ENCODE measurements around the gene FAM240A. TPM values are rescaled to one million over a fixed set of nuclear protein-coding genes. Genes with fewer than 3 reads are reported as not detected.
"Not testable (repeated sequence)": the region's sequence is repeated elsewhere in the genome, so short reads cannot be mapped to it uniquely, and the experiment has no call there.

Gene FAM240A
- total RNA-seq, 1 experiment from 2014 or later, result not detected

DNA sequence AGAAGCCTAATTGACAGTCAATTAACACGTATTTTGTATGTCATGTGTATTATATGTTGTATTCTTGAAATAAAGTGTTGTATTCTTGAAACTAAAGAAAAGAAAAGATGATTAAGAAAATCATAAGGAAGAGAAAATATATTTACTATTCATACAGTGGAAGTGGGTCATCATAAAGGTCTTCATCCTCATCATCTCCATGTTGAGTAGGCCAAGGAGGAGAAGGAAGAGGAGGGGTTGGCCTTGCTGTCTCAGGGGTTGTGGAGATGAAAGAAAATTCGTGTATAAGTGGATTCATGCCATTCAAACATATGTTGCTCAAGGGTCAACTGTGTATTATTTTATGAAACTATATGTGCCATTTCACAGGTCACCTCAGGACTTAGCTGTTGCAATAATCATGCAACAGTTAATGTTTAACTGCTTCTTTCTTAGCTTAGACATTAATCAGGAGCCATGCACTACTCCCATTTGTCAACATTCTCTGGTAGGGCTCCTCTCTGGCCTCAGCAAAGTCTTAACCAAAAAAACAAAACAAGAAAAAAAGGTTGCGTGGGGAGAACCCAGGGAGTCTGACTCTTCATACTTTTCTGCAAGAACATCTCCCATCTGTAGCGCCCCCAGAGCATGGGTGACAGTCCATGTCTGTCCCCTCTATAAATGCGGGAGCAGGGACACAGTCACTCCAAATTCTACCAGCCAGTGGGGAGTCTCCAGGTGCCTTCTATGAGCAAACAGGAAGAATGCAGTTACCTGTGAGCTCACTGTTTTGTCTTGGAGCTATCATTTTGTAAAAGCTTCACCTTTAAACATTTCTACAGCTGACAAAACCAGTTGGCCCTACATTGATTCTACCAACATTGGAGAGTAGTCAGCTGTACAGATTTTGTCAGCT, 26.3 kb upstream of the FAM240A start:
- in situ Hi-C loops (cut with HindIII; ENCODE audit: low sequenced_read_pairs), result no loop called here
- DNase-seq (ENCODE audit: low spot score), result no peak

DNA sequence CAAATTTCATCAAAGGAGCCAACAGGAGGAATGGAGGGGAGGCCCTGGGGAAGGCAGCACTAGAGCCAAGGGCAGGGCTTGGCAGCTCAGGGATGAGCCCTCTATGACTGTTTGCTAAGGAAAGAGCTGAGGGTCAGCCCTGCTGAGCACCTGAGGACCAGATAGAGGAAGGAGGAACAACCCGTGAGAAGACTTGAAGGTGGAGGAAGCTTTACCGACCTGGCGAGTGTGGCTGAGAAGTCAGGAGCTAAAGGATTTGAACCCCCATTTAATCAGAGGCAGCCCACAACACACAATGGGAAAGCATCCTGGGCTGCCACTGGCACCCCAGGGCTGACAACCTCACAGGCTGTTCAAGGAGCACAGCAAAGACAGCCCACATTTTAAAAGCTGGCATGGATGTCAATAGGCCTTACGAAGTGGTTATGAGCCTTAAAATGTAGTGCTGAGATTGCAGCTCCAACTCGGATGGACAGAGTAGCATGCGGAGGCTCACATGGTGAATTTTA, 25.5 kb upstream of the FAM240A start:
- no peak for DNase-seq (ENCODE audit: low spot score)
- in situ Hi-C loops (cut with HindIII; ENCODE audit: low sequenced_read_pairs), result no loop called here

DNA sequence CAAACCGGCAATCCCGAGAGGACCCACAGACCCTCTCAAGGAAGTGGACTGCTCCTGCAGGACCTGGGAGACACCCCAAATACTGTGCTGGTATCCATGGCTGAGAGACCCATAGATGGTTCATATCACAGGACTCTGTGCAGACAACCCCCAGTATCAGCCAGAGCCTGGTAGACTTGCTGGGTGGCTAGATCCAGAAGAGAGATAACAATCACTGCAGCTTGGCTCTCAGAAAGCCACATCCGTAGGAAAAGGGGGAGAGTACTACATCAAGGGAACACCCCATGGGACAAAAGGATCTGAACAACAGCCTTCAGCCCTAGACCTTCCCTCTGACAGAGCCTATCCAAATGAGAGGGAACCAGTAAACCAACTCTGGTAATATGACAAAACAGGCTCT, 25.1 kb upstream of the FAM240A start:
- in situ Hi-C loops (cut with HindIII; ENCODE audit: low sequenced_read_pairs); DNase-seq (ENCODE audit: low spot score): not testable (repeated sequence)

DNA sequence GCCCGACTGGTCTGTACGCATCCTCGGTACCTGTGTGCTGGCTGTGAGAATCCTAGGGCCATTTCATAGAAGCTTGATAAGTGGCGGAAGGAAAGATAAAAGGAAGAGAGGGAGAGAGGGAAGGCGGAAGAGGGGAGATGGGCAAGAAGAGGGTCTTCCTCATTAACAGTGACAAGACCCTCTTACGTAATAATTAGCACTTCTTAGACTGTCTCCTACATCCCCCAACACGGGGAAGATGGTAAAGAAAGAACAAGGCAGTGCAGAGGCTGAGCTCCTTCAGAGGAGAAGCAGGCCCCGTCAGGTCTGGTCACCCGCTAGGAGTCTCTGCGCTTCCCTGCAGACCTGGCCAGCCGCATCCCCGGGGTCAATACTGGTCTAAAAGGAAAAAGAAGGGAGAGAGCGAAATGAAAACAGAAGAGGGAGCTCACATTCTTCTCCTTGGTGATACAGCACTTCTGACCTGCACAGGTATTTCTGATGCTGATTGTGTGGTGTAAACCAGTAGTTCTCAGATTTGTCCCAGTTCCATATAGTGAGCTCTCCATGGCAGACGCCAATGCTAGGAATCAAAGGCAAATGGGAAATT, 19.0 kb upstream of the FAM240A start:
- in situ Hi-C loops (cut with HindIII; ENCODE audit: low sequenced_read_pairs), result no loop called here
- no peak for DNase-seq (ENCODE audit: low spot score)

DNA sequence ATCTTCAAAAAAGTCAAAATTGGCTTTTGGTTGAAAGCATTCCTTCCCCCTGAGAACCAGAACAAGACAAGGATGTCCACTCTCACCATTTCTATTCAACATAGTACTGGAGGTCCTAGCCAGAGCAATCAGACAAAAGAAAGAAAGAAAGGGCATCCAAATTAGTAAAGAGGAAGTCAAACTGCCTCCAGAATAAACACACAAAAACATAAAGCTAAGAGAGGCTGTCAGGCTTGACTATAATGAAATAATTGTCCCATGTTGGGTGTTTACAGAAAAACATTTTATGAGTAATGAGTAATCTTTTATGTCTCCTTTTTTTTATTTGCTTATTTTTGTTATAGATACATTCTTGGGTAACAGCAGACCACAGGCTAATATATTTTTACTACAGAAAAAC, 18.3 kb upstream of the FAM240A start:
- in situ Hi-C loops (cut with HindIII; ENCODE audit: low sequenced_read_pairs), result no loop called here

DNA sequence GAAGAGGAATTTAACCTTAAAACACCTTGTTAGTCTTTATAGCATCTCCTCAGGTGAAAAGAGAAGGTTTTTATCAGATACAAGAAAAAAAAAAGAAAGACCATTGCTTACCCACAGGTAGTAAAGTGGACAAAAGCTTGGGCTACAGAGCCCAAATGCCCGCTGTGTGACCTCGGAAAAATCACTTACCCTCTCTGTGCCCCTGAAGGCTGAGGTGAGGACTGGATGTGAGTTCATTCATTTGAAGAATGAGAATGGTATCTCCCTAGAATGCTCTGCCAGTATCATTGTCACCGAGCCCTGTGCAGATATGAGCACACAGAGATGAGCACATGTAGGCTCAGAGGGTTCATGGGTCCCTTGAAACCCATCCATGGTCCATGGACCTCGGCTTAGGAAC, 17.6 kb upstream of the FAM240A start:
- no peak for DNase-seq (ENCODE audit: low spot score)
- in situ Hi-C loops (cut with HindIII; ENCODE audit: low sequenced_read_pairs), result no loop called here

More for the DNA sequence above, 18.3 kb upstream of the FAM240A start:
- no peak for DNase-seq (ENCODE audit: low spot score)

DNA sequence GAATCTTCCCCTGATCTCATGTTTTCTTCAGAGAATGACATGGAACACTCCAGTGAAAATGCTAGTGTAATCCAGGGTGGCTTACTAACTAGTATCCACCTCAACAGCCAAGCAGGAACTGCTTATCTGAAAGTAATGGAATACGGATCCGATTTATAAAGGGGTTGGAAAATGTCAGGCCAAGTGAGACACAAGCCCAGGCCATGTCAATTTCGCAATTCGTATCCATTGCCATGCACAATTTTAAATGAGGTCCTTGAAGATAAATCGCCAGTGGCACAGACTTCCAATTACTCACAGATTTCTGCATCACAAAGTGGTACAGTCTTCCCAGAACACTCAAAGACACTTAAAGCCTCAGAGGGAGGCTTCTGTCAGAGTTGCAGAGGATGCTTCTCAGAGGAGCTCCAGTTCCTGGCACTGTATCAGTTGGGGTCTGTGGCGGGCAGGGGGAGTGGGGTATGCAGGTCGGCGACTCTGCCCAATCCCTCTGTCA, 16.5 kb upstream of the FAM240A start:
- no peak for DNase-seq (ENCODE audit: low spot score)
- in situ Hi-C loops (cut with HindIII; ENCODE audit: low sequenced_read_pairs), result no loop called here

DNA sequence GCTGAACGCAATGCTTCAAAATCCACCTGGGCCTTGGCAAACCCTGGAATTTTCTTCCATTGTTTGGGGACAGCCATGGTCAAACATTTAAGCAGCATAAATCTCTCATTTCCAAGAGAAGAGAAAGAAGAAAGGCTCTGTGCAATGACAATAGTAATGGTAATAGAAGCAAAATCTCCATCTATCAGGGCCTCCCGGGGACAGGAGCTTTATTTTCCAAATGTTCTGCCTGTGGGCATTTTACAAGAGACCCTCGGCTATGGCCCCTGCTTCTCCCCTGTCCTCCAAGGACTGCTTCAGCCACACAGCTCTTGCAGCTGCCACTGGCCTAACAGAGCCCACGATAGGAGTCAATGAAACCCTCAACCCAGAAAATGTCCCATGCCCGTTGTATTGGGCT, 12.7 kb upstream of the FAM240A start:
- in situ Hi-C loops (cut with HindIII; ENCODE audit: low sequenced_read_pairs), result no loop called here
- no peak for DNase-seq (ENCODE audit: low spot score)

DNA sequence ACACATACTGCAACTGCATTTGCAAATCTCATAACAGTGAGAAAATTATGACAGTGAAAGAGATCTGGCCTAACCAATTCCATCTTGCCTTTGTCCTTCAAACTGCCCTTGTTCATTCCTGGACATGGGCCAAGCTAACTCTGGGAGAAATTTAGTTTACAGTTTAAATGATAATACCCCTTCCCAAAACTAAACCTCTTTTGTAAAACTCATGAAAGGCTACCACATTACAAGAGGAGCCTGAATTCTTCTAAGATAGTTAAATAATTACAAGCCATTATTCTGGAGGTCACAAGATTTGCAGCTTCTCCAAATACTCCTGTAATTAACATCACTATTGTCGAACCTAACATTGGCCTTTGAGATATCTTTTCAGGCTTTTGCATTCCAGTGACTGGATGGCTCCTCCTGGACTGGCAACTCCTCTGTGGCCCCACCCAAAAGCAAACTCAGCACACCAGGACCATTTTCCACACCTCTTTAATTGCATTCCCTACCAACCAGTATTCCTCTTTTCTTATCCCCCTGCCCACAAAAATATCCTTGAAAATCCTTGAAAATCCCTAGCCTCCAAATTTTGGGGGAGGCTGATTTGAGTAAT, 8.8 kb upstream of the FAM240A start:
- DNase-seq (ENCODE audit: low spot score), result no peak
- in situ Hi-C loops (cut with HindIII; ENCODE audit: low sequenced_read_pairs), result no loop called here

DNA sequence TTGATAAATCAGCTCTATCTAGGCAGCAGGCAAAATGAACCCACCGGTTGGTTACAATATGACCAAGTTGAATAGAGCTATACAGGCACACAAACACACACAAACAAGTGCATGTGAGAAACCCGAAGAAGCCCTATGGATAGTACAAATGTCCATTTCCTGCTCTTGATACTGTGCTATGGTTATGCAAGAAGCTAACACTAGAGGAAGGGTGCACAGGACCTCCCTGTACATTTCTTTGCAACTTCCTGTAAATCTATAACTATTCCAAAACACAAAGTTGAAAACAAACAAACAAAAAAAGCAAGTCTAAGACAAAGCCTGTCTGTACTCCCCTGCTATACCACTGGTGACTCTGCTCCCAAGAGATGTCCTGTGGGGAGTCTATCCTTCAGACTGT, 8.2 kb upstream of the FAM240A start:
- in situ Hi-C loops (cut with HindIII; ENCODE audit: low sequenced_read_pairs), result no loop called here

DNA sequence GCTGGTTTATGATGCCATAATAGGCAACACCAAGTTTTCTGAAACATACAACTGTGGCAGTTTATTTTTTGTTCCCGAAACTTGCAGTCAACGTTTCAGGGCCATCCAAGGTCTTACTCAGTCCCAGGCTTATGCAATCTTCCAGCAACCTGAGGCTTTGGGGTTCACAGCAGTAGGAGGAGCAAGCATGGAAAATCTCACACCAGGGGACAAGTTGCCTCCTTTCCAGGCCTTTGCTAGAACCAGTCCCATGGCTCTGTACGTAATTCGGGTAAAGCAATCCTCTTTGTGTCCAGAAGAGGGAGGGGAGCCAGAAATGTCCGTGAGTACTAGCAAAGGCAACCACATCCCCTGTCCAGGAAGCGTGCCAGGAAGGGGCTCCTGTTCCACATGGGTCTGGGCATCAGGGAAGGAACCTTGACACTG, 4.7 kb upstream of the FAM240A start:
- DNase-seq (ENCODE audit: low spot score), result peak; percentile 9
- in situ Hi-C loops (cut with HindIII; ENCODE audit: low sequenced_read_pairs), result no loop called here

More for the DNA sequence above, 8.2 kb upstream of the FAM240A start:
- no peak for DNase-seq (ENCODE audit: low spot score)

DNA sequence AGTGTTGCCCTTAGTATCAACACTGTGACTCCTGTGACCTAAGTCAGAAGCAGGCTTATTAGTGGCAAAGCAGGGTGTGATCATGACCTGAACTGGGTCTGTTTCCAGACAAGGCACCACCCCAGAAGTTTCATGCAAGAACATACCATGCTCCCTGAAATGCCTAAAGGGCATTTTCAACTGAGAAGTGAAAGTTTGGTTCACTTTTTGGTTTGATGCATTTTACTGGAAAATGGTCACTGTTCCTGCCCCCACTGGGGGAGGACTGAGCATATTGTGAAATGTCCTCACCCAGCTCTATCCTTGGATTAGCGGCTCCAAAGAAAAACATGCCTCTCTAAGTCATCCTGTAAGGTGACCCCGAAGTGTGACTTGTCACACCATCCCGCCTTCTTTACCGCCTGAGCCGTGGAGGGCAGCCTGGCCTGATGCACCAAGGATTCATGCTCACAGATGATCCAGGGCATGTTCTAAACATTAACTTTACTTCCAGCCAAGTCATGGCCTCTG, 3.1 kb upstream of the FAM240A start:
- in situ Hi-C loops (cut with HindIII; ENCODE audit: low sequenced_read_pairs), result no loop called here
- DNase-seq (ENCODE audit: low spot score), result no peak

DNA sequence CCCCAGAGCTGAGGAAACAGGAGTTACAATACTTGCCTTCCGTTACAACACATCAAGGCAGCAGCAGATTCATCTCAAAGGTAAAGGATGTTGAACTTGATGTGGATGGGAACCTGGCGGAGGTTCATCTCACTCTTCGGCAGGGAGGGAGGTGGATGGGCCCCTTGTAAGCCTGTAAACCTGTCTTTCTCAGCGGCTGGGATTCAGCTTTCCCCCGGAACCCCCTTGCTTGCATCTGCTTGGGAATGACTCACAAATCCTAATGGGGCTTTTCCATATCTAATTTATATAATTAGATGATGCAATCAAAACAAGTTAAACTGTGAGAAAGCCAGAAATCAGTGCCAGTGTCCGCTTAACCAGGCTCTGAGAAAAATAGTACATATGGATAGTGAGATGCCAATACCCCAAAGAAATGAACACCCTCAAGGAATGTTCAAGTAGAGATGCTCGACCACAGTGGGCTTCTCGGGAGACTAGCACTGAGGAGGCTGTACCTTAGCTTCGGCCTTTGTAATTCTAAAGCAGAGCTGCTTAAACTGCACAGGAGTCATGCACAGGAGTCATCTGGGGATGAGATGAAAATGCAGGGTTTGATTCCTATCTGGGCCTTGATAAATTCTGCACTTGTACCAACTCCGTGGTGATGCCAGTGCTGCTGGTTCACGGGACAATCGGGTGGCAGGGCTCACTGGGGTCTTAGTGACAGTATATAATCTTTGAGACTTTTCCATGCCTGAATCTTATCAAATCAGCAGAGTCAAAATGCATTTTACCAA, 2.2 kb upstream of the FAM240A start:
- in situ Hi-C loops (cut with HindIII; ENCODE audit: low sequenced_read_pairs), result no loop called here
- no peak for DNase-seq (ENCODE audit: low spot score)

DNA sequence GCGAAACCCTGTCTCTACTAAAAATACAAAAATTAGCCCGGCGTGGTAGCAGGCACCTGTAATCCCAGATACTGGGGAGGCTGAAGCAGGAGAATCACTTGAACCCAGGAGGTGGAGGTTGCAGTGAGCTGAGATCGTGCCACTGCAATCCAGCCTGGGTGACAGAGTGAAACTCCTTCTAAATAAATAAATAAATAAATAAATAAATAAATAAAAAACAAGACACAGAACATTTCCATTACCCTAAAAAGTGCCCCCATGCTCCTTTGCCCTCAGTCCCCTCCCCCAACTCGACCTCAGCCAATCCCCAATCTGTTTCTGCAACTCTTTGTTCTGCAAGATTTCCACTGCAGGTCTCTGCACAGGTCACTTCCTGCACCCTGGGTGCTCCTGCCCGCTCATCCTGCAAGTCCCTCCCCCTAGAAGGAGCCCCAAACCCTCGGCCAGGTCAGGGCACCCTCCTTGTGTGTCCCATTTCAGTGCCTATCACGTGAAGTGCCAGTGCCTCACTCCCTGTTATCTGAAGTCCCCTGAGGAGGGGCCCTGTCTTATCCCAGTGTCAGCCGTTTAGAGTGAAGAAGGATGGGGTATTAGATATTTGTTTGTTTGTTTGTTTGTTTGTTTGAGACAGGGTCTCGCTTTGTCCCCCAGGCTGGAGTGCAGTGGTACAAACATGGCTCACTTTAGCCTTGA, 1.1 kb downstream of the FAM240A start:
- no peak for DNase-seq (ENCODE audit: low spot score)
- in situ Hi-C loops (cut with HindIII; ENCODE audit: low sequenced_read_pairs), result no loop called here

DNA sequence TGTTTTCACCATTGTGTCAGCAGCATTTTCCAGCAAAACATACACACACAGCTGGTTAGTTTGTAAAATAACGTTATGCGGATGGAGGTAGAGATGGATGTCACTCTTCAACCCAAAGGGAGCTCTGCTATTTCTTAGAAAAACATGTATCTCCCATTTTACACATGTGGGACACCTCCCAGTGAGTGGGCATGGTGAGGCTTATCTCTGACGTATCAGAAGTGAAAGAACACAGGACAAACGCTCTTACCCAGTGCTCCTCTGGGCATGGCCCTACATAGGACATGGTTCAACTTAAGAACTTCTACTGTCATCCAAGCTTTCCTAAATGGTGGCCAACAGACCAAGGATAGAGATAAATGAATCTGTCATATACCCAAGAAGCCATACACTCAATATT, 2.1 kb downstream of the FAM240A start:
- no peak for DNase-seq (ENCODE audit: low spot score)
- in situ Hi-C loops (cut with HindIII; ENCODE audit: low sequenced_read_pairs), result no loop called here

DNA sequence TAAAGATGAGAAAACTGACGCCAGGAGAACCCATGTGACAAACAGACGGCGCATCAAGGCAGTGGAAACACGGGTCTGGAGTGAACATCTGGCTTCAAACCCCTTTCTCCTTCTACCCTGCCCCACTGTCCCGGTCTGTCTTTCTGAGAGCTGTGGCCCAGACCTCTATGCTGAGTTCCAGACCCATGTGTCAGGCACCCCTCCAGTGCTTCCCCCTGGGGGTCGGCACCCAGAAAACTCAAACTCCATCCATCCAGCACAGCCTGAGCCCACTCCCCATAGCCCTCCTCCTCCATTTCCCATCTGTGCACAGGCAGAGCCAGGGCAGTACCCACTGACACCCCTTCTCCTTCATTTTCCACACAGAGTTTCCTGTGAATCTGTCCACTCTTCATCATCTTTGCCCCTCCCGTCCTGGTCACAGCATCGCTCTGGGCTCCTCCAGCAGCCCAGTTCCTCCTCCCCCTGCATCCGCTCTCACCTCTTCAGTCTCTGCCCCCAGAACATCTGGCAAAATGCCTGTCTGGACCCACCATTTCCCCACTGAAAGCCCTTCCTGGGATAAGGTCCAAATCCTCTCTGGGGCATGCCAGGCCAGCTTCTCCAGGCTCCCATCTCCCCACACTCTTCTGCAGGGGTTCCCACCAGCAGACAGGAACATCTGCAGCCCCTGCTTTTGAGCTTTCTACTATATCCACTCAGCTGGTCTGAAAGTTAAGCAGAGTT, 2.9 kb downstream of the FAM240A start:
- in situ Hi-C loops (cut with HindIII; ENCODE audit: low sequenced_read_pairs), result no loop called here
- DNase-seq (ENCODE audit: low spot score), result no peak

DNA sequence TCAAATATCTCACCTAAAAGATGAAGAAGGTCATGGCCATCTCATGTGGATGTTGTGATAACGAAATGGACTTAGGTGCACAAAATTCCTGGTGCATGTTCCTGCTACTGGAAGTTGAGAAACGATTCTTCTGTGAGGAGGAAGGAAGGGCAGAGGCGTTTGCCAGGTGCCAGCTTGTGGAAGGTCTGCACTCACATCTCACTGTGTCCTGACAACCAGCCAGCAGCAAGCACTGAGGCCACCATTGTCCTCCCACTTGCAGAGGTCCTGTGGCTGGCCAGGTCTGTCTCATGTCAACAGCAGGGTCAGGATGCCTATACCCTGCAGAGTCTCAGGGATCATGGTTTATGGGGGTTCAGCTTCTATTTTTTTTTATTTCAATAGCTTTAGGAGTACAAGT, 3.7 kb downstream of the FAM240A start:
- in situ Hi-C loops (cut with HindIII; ENCODE audit: low sequenced_read_pairs), result no loop called here
- DNase-seq (ENCODE audit: low spot score), result no peak

DNA sequence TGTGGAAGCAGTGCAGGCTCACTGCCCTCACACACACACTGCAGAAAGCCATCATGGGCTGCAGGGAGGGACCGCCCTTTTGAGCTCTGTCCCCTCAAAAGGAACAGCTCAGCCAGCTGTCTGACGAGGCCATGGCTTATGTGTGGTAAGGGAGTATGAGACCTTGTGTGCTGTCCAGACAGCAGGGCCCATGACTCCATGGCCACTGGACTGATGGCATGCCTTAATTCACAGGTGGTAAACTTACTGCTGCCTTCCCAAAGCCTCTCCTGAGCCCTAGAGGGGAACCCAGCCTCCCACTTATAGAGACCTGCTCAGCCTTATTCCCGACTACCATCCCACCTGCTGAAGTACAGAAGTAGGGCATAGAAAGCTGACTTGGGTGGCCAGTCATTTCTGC, 5.6 kb downstream of the FAM240A start:
- no peak for DNase-seq (ENCODE audit: low spot score)
- in situ Hi-C loops (cut with HindIII; ENCODE audit: low sequenced_read_pairs), result no loop called here

Data from G401 (cell line).